ENCODE results near the gene ASCC1. TPM values are rescaled to one million over a fixed set of nuclear protein-coding genes. Genes with fewer than 3 reads are reported as not detected.

Gene ASCC1
- total RNA-seq, 4 donors from 2014 or later: 23.5 to 37.8 (median 29.8) TPM

DNA sequence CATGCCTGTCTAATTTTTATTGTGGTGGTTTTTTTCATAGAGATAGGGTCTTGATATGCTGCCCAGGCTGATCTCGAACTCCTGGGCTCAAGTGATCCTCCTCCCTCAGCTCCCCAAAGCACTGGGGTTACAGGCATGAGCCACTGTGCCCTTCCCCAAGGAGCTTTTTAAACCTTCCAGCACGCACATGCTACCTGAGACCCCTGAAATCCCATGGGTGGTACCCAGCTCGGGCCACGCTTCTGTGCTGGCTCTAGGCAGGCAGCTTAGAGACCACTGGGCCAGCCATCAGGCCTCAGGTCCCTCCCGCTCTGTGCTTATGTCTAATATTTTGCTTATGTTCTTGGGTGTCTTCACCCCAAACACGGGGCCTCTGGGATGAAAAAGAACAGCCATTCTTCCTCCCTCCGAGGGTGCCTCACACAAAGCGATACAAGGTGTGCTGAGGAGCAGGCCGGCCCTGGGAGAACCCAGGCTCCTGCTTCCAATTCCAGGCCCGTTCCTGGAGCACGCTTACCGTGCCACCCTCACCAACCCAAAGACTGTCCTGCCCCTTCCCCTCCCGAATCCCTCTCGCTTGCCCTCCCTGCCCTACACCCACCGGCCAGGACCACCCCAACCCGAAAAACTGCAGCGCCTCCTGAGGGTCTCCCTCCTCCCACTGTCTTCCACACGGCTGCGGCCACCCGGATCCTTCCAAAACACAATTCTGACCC is 138.6 kb downstream of the ASCC1 start:
- Histone ChIP-seq H3K36me3 (no peaks in the 10 kb centered on the region), H3K4me1 (peaks cover 0 to 4% (median 0%) of the 10 kb centered on the region in 4 donors), H3K9me3 (no peaks in the 10 kb centered on the region), H3K4me3 (no peak overlapping the region), H3K27me3 (no peaks in the 10 kb centered on the region), H3K27ac (replicated peaks in 1 of 4) (no peak overlapping the region)
- intact Hi-C loops (cut with DNase I): no loop called here
- no peak for DNase-seq (ENCODE audit: extremely low spot score)
- TF ChIP-seq, protein P1, sequence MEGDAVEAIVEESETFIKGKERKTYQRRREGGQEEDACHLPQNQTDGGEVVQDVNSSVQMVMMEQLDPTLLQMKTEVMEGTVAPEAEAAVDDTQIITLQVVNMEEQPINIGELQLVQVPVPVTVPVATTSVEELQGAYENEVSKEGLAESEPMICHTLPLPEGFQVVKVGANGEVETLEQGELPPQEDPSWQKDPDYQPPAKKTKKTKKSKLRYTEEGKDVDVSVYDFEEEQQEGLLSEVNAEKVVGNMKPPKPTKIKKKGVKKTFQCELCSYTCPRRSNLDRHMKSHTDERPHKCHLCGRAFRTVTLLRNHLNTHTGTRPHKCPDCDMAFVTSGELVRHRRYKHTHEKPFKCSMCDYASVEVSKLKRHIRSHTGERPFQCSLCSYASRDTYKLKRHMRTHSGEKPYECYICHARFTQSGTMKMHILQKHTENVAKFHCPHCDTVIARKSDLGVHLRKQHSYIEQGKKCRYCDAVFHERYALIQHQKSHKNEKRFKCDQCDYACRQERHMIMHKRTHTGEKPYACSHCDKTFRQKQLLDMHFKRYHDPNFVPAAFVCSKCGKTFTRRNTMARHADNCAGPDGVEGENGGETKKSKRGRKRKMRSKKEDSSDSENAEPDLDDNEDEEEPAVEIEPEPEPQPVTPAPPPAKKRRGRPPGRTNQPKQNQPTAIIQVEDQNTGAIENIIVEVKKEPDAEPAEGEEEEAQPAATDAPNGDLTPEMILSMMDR (IDR thresholded peaks at IDR 0.05): no peak
- TF ChIP-seq POLR2A (IDR thresholded peaks at IDR 0.05; ENCODE audit: low read depth): no peak
- TF ChIP-seq EP300 (IDR thresholded peaks at IDR 0.05): no peak
- TF ChIP-seq POLR2AphosphoS5 (IDR thresholded peaks at IDR 0.05): no peak
- 92% methylated on average over 20 of the region's 20 CpGs for WGBS

DNA sequence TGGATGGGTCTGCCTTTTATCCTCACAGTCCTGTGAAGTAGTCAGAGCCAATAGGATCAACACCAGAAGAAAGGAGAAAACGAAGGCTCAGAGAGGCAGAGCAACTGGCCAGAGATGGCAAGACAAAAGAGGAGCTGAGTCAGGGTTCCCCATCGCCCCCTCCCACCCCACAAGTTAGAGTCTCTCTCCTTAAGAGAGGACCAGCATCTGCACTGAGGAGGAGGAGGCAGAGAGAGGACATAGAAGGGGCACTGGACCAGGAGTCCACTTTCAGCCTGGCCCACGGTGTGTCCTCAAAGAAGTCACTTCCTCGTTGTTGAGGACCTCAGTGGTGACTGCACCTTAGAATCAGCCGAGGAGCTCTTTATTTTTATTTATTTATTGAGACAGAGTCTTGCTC is 139.3 kb downstream of the ASCC1 start:
- WGBS: 86% methylated on average over 5 of the region's 5 CpGs
- TF ChIP-seq EP300 (IDR thresholded peaks at IDR 0.05) (no peak), POLR2AphosphoS5 (IDR thresholded peaks at IDR 0.05) (no peak), POLR2A (IDR thresholded peaks at IDR 0.05; ENCODE audit: low read depth) (no peak)
- TF ChIP-seq, protein P1 (IDR thresholded peaks at IDR 0.05): no peak
- Histone ChIP-seq H3K27ac (replicated peaks in 1 of 4) (no peak overlapping the region), H3K4me3 (no peak overlapping the region), H3K9me3 (peaks cover 0 to 4% (median 0%) of the 10 kb centered on the region in 4 donors), H3K27me3 (no peaks in the 10 kb centered on the region), H3K4me1 (peaks cover 0 to 4% (median 0%) of the 10 kb centered on the region in 4 donors), H3K36me3 (no peaks in the 10 kb centered on the region)
- DNase-seq (ENCODE audit: extremely low spot score): no peak
- intact Hi-C loops (cut with DNase I): no loop called here

- TF ChIP-seq EP300 (IDR thresholded peaks at IDR 0.05): no peak
- TF ChIP-seq POLR2A (IDR thresholded peaks at IDR 0.05; ENCODE audit: low read depth): no peak
- no peak for TF ChIP-seq POLR2AphosphoS5 (IDR thresholded peaks at IDR 0.05)
- TF ChIP-seq, protein P1 (IDR thresholded peaks at IDR 0.05): no peak
- DNase-seq (ENCODE audit: extremely low spot score): no peak
- Histone ChIP-seq H3K36me3 (no peaks in the 10 kb centered on the region), H3K4me3 (no peak overlapping the region), H3K27ac (replicated peaks in 1 of 4) (no peak overlapping the region), H3K9me3 (peaks cover 0 to 4% (median 0%) of the 10 kb centered on the region in 4 donors), H3K27me3 (no peaks in the 10 kb centered on the region), H3K4me1 (peaks cover 0 to 4% (median 0%) of the 10 kb centered on the region in 4 donors)
- intact Hi-C loops (cut with DNase I): no loop called here
- 75% methylated on average over 11 of the region's 12 CpGs for WGBS
Observed at GRCh38 chr10:72075376-72076115, 140.5 kb downstream of the ASCC1 start.

GRCh38 chr10:72074574-72075375 is 141.3 kb downstream of the ASCC1 start:
- no peak for DNase-seq (ENCODE audit: extremely low spot score)
- no peak overlapping the region for H3K4me3 ChIP-seq
- no peaks in the 10 kb centered on the region for H3K36me3 ChIP-seq
- H3K4me1 ChIP-seq: peaks cover 0 to 4% (median 0%) of the 10 kb centered on the region in 4 donors
- intact Hi-C loops (cut with DNase I): no loop called here
- H3K27me3 ChIP-seq: no peaks in the 10 kb centered on the region
- peaks cover 0 to 4% (median 0%) of the 10 kb centered on the region in 4 donors for H3K9me3 ChIP-seq
- TF ChIP-seq POLR2AphosphoS5 (IDR thresholded peaks at IDR 0.05) (no peak), EP300 (IDR thresholded peaks at IDR 0.05) (no peak), POLR2A (IDR thresholded peaks at IDR 0.05; ENCODE audit: low read depth) (no peak)
- TF ChIP-seq, protein P1 (IDR thresholded peaks at IDR 0.05): no peak
- 87% methylated on average over 17 of the region's 18 CpGs for WGBS
- no peak overlapping the region for H3K27ac ChIP-seq (replicated peaks in 1 of 4)

Data from esophagus muscularis mucosa (tissue), 4 donors.